Stimulated activated naive CD8-positive, alpha-beta T cell treated with anti-CD3 and anti-CD28 coated beads, Interleukin-15, Interleukin-2, amounts not matched to agents 100 ng/mL and 50 ng/mL, for 24 hours (primary cell): ENCODE data around the gene PALLD.

Experiments
- H3K27ac Mint-ChIP-seq: one replicate; pipeline ENCODE4 v1.8.0; 2021; ENCODE audit warnings: mild to moderate bottlenecking, mixed read lengths
- H3K27me3 Mint-ChIP-seq: one replicate; pipeline ENCODE4 v1.8.0; 2021; ENCODE audit warnings: mixed read lengths
- H3K36me3 Mint-ChIP-seq: one replicate; pipeline ENCODE4 v1.8.0; 2021; ENCODE audit warnings: low read depth, mixed read lengths
- H3K4me1 Mint-ChIP-seq: one replicate; pipeline ENCODE4 v1.8.0; 2021; ENCODE audit warnings: low read depth, mixed read lengths
- H3K4me3 Mint-ChIP-seq: one replicate; pipeline ENCODE4 v1.8.0; 2021; ENCODE audit warnings: mild to moderate bottlenecking, mixed read lengths
- H3K9me3 Mint-ChIP-seq: one replicate; pipeline ENCODE4 v1.8.0; 2021; ENCODE audit warnings: mixed read lengths

Gene PALLD

DNA sequence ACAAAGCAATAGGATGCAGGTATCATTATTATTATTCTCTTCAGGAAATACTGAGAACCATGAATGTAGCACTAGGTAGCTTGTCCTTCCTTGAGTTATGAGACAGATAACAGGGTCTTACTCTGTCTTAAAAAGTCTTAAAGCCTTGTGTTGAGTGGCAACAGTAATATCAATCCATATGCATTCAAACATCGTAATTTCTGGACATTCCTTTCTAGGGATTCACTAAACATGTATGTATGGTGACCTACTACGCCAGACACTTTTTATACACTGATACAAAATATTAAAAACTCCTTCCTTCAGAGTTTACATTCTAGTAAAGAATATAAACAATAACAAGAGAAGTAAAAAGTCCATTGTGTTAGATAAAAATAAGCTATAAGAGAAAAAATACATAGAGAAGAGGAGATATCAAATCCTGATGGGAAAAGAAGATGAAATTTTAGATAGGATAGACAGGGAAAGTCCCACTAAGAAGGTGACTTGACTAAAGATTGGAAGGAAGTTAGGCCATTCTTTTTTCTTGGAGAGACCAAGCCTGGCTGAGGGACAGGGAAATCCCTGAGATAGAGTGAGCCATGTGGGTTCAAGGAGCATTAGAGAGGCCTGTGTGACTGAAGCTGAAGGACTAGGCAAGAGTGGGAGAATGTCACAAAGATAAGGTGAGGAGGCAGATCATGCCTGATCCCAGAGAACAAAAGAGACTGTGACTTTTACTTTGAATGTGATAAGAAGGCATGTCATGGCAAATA lies 11.5 kb upstream of the PALLD start:
- Mint-ChIP-seq H3K4me1 (peaks cover 58% of the 10 kb centered on the region), H3K36me3 (no peaks in the 10 kb centered on the region), H3K27me3 (no peaks in the 10 kb centered on the region), H3K4me3 (no peak overlapping the region), H3K27ac (no peak overlapping the region), H3K9me3 (no peaks in the 10 kb centered on the region)

DNA sequence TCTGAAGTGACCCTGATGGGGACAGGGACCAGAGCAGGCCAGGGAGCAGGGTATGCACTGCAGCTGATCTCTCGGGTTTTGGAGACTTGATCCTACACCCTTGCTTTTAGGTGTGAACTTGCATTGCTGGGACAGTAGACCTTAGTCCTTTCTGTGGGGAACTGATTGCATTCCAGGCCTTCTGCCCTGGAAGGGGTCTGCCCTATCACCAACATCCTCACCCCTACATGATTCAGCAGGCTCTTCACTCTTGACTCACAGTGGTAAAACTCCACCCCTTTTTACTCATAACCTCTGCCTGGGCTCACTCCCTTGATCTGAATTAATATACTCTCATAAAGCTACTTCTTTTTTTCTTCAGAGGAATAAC lies 10.0 kb upstream of the PALLD start:
- Mint-ChIP-seq H3K4me1 (peaks cover 43% of the 10 kb centered on the region), H3K36me3 (no peaks in the 10 kb centered on the region), H3K4me3 (no peak overlapping the region), H3K27me3 (no peaks in the 10 kb centered on the region), H3K27ac (peak overlapping the region; percentile 74), H3K9me3 (no peaks in the 10 kb centered on the region)

DNA sequence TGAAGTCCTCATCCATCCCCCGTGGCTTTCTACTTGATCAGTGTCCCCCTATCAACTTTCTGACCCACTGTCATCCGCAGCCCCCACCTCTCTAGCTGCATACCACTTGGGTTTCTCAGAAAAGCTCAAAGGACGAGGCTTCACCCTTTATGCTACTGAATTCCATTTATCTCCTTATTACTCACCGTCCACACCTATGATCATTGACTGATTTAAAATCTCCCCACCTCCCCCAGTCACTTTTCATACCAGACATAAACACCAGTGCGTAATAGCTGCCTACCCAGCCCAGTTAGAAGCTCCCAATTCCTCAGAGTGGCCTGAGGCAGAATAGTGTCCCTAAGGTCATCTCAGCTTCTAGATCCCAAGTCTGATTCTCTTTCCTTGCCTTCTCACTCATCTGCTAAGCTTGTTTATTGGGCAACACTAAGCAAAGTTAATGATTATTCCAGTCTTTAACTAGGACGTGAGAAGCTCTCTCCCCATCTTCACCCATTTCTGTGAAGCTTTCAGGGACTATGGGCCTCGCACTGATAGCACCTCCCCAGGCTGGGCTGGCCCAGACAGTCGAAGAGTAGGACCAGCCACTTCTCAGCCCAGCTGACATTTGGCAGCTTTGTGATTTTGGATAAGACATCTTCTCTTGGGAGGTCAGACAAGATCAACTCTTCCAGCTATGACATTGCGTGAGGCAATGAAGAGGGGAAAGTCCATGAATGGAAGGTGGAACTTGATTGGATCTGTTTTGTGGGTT lies 9.4 kb upstream of the PALLD start:
- no peaks in the 10 kb centered on the region for H3K9me3 Mint-ChIP-seq
- H3K27ac Mint-ChIP-seq = peak overlapping the region; percentile 74
- H3K4me1 Mint-ChIP-seq = peaks cover 37% of the 10 kb centered on the region
- H3K4me3 Mint-ChIP-seq = no peak overlapping the region
- H3K36me3 Mint-ChIP-seq = no peaks in the 10 kb centered on the region
- H3K27me3 Mint-ChIP-seq = no peaks in the 10 kb centered on the region

DNA sequence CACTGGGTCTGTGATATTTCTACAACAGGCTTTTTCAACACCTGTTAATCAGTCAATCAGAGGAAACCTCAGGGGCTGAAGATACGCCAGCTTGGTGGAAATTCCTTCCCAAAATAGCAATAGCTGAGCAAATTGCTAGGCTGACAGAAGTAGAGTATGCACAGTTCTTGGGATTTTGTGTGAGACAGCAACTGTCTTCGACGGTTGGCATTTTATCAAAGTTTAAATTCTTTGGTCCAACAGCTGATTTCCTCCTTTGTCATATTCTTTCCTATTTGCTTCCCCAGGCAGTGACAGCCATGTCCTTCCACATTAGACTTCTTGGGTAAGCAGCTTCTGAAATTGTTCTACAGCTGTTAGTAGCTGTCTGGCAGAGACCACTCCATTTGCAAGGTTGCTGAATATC lies 8.0 kb upstream of the PALLD start:
- no peaks in the 10 kb centered on the region for H3K9me3 Mint-ChIP-seq
- no peak overlapping the region for H3K4me3 Mint-ChIP-seq
- H3K36me3 Mint-ChIP-seq = no peaks in the 10 kb centered on the region
- H3K4me1 Mint-ChIP-seq = peaks cover 24% of the 10 kb centered on the region
- no peak overlapping the region for H3K27ac Mint-ChIP-seq
- peaks cover 7% of the 10 kb centered on the region for H3K27me3 Mint-ChIP-seq

GRCh38 chr4:168489616-168490015 lies 7.2 kb upstream of the PALLD start:
- Mint-ChIP-seq H3K36me3 (no peaks in the 10 kb centered on the region), H3K27ac (no peak overlapping the region), H3K4me1 (peaks cover 19% of the 10 kb centered on the region), H3K9me3 (no peaks in the 10 kb centered on the region), H3K27me3 (peaks cover 7% of the 10 kb centered on the region), H3K4me3 (no peak overlapping the region)

GRCh38 chr4:168490711-168491110 lies 6.1 kb upstream of the PALLD start:
- H3K27ac Mint-ChIP-seq = no peak overlapping the region
- H3K27me3 Mint-ChIP-seq = peaks cover 11% of the 10 kb centered on the region

DNA sequence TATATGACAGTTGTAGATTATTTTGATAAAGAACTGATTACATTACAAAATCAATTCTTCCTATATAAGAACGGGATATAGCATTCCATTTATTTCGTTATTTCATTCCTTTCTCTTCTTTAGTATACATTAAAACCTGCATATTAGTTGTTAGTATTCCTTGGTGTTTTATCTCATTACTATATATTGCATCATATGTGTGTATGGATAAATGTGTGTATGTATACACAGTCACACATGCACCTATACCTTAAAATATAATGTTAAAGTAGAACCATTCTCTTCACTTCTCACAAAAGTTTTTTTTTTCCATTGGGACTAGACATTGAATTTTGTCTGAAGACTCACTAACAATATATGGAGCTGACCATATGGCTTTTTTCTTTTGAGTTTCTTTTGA lies 5.3 kb upstream of the PALLD start:
- Mint-ChIP-seq H3K27me3 (peaks cover 11% of the 10 kb centered on the region), H3K9me3 (no peaks in the 10 kb centered on the region), H3K36me3 (no peaks in the 10 kb centered on the region), H3K27ac (no peak overlapping the region), H3K4me1 (peaks cover 14% of the 10 kb centered on the region), H3K4me3 (no peak overlapping the region)

More at GRCh38 chr4:168490711-168491110, 6.1 kb upstream of the PALLD start:
- H3K9me3 Mint-ChIP-seq = no peaks in the 10 kb centered on the region
- H3K4me3 Mint-ChIP-seq = no peak overlapping the region
- no peaks in the 10 kb centered on the region for H3K36me3 Mint-ChIP-seq
- H3K4me1 Mint-ChIP-seq = peaks cover 17% of the 10 kb centered on the region

GRCh38 chr4:168498251-168498650 lies 1.4 kb downstream of the PALLD start:
- Mint-ChIP-seq H3K27me3 (peaks cover 9% of the 10 kb centered on the region), H3K27ac (no peak overlapping the region), H3K9me3 (no peaks in the 10 kb centered on the region), H3K4me3 (no peak overlapping the region), H3K36me3 (no peaks in the 10 kb centered on the region), H3K4me1 (peaks cover 6% of the 10 kb centered on the region)

DNA sequence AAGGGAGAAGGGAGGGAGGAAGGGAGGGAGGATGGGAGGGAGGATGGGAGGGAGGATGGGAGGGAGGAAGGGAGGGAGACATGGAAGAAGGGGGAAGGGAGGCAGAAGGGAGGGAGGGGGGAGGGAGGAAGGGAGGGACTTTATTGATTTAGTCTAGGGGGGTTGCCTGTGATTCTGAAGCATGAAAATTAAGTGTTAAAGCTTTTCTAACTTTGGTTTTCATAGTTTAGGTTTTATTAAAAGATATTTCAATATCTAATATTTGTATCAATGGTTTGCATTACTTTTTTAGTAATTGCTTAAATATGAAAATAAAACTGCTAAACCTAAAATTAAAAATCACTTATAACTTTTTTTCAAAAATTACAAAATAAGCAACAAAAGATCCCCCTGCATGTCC lies 2.4 kb downstream of the PALLD start:
- Mint-ChIP-seq H3K27ac (no peak overlapping the region), H3K27me3 (peaks cover 8% of the 10 kb centered on the region), H3K4me1 (peaks cover 16% of the 10 kb centered on the region), H3K9me3 (no peaks in the 10 kb centered on the region), H3K4me3 (no peak overlapping the region), H3K36me3 (no peaks in the 10 kb centered on the region)

DNA sequence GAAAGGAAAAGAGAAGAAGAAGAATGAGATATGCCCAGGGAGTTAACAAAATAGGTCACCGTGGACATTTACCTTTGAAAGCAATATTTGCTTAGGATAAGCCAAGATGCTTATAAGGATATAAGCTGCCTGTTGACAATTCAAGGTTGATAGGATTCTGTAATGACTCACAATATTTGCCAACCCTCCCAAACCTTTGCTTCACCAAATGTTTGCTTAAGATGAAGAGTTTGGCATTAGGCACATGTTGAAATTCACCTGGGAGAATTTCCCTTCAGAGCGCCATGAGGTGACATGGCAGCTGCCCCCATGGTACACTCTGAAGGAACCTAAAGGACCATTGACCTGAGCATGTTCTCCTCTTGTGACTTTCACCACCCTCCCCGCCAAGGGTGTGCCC lies 4.6 kb downstream of the PALLD start:
- Mint-ChIP-seq H3K36me3 (no peaks in the 10 kb centered on the region), H3K9me3 (no peaks in the 10 kb centered on the region), H3K4me3 (no peak overlapping the region), H3K27me3 (peaks cover 4% of the 10 kb centered on the region), H3K27ac (no peak overlapping the region), H3K4me1 (peaks cover 22% of the 10 kb centered on the region)

- no peak overlapping the region for H3K4me3 Mint-ChIP-seq
- no peak overlapping the region for H3K27ac Mint-ChIP-seq
- no peaks in the 10 kb centered on the region for H3K36me3 Mint-ChIP-seq
- no peaks in the 10 kb centered on the region for H3K9me3 Mint-ChIP-seq
- peaks cover 4% of the 10 kb centered on the region for H3K27me3 Mint-ChIP-seq
- H3K4me1 Mint-ChIP-seq = peaks cover 22% of the 10 kb centered on the region
Observed at GRCh38 chr4:168502861-168503260, 6.0 kb downstream of the PALLD start.

GRCh38 chr4:168503652-168504362 lies 7.0 kb downstream of the PALLD start:
- peaks cover 22% of the 10 kb centered on the region for H3K4me1 Mint-ChIP-seq
- H3K27me3 Mint-ChIP-seq = peaks cover 4% of the 10 kb centered on the region
- H3K4me3 Mint-ChIP-seq = no peak overlapping the region
- H3K9me3 Mint-ChIP-seq = no peaks in the 10 kb centered on the region
- no peak overlapping the region for H3K27ac Mint-ChIP-seq
- H3K36me3 Mint-ChIP-seq = no peaks in the 10 kb centered on the region

DNA sequence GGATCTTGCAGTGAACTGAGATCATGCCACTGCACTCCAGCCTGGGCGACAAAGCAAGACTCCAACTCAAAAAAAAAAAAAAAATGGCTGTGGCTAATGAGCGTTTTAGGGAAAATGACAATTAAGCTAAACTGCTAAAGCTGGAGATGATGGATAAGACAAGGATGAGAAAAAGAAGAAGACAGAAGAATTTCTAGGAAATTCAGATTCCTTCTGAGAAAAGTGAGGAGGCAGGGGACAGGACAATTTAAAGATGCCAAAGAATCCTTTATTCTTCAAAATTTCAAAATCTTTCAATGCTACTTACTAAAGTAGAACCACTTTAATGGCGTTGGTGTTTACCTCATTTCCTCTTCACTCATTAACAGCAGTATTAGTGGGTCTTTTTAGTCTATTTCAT lies 7.7 kb downstream of the PALLD start:
- Mint-ChIP-seq H3K4me1 (peaks cover 26% of the 10 kb centered on the region), H3K27ac (peak overlapping the region; percentile 34), H3K4me3 (no peak overlapping the region), H3K36me3 (no peaks in the 10 kb centered on the region), H3K27me3 (peaks cover 4% of the 10 kb centered on the region), H3K9me3 (no peaks in the 10 kb centered on the region)

- Mint-ChIP-seq H3K9me3 (no peaks in the 10 kb centered on the region), H3K27me3 (peaks cover 4% of the 10 kb centered on the region), H3K4me3 (no peak overlapping the region), H3K27ac (no peak overlapping the region), H3K36me3 (no peaks in the 10 kb centered on the region), H3K4me1 (peaks cover 40% of the 10 kb centered on the region)
Observed at GRCh38 chr4:168506014-168506413, 9.2 kb downstream of the PALLD start.

DNA sequence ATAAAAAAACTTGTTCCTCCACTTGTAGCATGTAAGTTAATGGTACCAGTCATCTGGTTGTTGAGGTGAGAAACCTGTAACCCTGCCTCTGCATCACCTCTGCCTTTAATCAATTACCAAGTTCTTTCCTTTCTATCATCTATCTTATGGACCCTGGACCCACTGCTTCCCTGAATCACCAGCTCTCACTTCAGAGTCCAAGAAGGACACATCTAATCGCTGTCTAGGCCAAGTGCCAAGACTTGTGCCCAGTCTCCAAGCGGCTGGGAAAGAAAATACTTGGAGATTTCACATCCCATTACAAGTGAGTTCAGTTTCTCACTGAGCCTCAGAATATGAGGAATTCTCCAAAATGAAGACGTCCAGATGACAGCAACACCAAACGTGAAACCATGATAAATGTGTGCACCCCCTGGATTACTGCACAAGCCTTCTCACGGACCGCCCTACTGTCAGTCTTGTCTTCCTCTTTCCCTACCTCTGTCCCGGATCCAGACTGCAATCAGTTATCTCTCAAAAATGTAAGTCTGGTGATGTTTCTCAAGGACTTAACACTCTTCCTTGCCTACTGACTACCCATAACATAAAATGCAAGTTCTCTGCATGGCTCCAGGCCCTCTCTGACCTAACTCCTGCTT lies 10.4 kb downstream of the PALLD start:
- Mint-ChIP-seq H3K27ac (no peak overlapping the region), H3K27me3 (no peaks in the 10 kb centered on the region), H3K4me1 (peaks cover 53% of the 10 kb centered on the region), H3K9me3 (no peaks in the 10 kb centered on the region), H3K36me3 (no peaks in the 10 kb centered on the region), H3K4me3 (no peak overlapping the region)
